ENCODE measurements around the gene PLA2G4D.

Gene PLA2G4D

DNA sequence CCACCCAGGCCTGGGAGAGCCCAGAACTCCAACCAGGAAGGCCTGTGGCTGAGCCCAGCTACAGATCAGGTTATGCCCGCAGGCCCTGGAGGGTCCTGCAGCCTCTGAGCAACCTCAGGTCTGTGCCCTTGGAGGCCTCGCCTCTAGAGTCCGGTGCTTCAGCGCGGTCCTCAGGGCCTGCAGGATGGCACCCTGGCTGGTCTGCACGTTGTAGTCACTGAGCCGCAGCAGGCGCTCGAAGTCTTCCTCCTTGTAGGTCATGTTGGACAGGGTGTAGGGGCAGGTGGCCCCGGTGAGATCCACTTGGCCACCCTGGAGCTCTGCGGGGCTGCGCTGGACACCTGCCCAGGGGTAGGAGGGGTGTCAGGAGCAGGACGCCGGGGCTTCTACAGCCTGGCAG lies 25.8 kb downstream of the PLA2G4D start:
- Histone ChIP-seq H3K9me3 (replicated peaks; ENCODE audit: insufficient read depth, low read length) (no peaks in the 10 kb centered on the region), H3K79me2 (ENCODE audit: low read length) (no peaks in the 10 kb centered on the region), H3K9me2 (replicated peaks; ENCODE audit: insufficient read depth, low read length) (no peaks in the 10 kb centered on the region), H3K4me3 (ENCODE audit: low read length) (no peak overlapping the region), H3K4me2 (ENCODE audit: low read depth, low read length) (no peak overlapping the region), H3K27ac (ENCODE audit: low read length) (no peak overlapping the region), H3K4me1 (ENCODE audit: low read length) (peaks cover 3% of the 10 kb centered on the region; the same call in 1 of the 2 replicates), H3K9ac (ENCODE audit: low read length) (no peak overlapping the region), H4K20me1 (ENCODE audit: insufficient read depth, low read length) (no peaks in the 10 kb centered on the region), H3K36me3 (replicated peaks; ENCODE audit: insufficient read depth, low read length) (no peaks in the 10 kb centered on the region), H3F3A (ENCODE audit: insufficient read depth, low read length) (no peaks in the 10 kb centered on the region), H3K27me3 (replicated peaks; ENCODE audit: insufficient read depth, low read length) (no peaks in the 10 kb centered on the region), H2AFZ (ENCODE audit: low read length) (no peak overlapping the region)
- TF ChIP-seq, protein P1, sequence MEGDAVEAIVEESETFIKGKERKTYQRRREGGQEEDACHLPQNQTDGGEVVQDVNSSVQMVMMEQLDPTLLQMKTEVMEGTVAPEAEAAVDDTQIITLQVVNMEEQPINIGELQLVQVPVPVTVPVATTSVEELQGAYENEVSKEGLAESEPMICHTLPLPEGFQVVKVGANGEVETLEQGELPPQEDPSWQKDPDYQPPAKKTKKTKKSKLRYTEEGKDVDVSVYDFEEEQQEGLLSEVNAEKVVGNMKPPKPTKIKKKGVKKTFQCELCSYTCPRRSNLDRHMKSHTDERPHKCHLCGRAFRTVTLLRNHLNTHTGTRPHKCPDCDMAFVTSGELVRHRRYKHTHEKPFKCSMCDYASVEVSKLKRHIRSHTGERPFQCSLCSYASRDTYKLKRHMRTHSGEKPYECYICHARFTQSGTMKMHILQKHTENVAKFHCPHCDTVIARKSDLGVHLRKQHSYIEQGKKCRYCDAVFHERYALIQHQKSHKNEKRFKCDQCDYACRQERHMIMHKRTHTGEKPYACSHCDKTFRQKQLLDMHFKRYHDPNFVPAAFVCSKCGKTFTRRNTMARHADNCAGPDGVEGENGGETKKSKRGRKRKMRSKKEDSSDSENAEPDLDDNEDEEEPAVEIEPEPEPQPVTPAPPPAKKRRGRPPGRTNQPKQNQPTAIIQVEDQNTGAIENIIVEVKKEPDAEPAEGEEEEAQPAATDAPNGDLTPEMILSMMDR (IDR thresholded peaks at IDR 0.05; ENCODE audit: low read length): no peak
- no peak for DNase-seq

- no peak overlapping the region for H3K27ac ChIP-seq (ENCODE audit: low read length)
- no peaks in the 10 kb centered on the region for H3K9me3 ChIP-seq (replicated peaks; ENCODE audit: insufficient read depth, low read length)
- peak overlapping the region; percentile 41; the same call in 1 of the 2 replicates for H3K4me2 ChIP-seq (ENCODE audit: low read depth, low read length)
- H2AFZ ChIP-seq (ENCODE audit: low read length): peak overlapping the region; percentile 43; the same call in 1 of the 2 replicates
- H3K79me2 ChIP-seq (ENCODE audit: low read length): no peaks in the 10 kb centered on the region
- H4K20me1 ChIP-seq (ENCODE audit: insufficient read depth, low read length): no peaks in the 10 kb centered on the region
- H3K9ac ChIP-seq (ENCODE audit: low read length): no peak overlapping the region
- no peaks in the 10 kb centered on the region for H3F3A ChIP-seq (ENCODE audit: insufficient read depth, low read length)
- no peaks in the 10 kb centered on the region for H3K9me2 ChIP-seq (replicated peaks; ENCODE audit: insufficient read depth, low read length)
- H3K36me3 ChIP-seq (replicated peaks; ENCODE audit: insufficient read depth, low read length): no peaks in the 10 kb centered on the region
- TF ChIP-seq, protein P1 (IDR thresholded peaks at IDR 0.05; ENCODE audit: low read length): no peak
- TF ChIP-seq EZH2 (optimal IDR thresholded peaks at IDR 0.05; ENCODE audit: low read depth, low read length) (no peak), EZH2phosphoT487 (IDR thresholded peaks at IDR 0.05; ENCODE audit: low read length) (no peak)
- no peak for DNase-seq
- peaks cover 3% of the 10 kb centered on the region; the same call in 1 of the 2 replicates for H3K4me1 ChIP-seq (ENCODE audit: low read length)
- no peak overlapping the region for H3K4me3 ChIP-seq (ENCODE audit: low read length)
- H3K27me3 ChIP-seq (replicated peaks; ENCODE audit: insufficient read depth, low read length): no peaks in the 10 kb centered on the region
These were observed 27.5 kb downstream of the PLA2G4D start for GRCh38 chr15:42066764-42067415.

GRCh38 chr15:42065468-42065867 lies 28.9 kb downstream of the PLA2G4D start:
- Histone ChIP-seq H3K79me2 (ENCODE audit: low read length) (no peaks in the 10 kb centered on the region), H3K36me3 (replicated peaks; ENCODE audit: insufficient read depth, low read length) (no peaks in the 10 kb centered on the region), H3K9me3 (replicated peaks; ENCODE audit: insufficient read depth, low read length) (no peaks in the 10 kb centered on the region), H3F3A (ENCODE audit: insufficient read depth, low read length) (no peaks in the 10 kb centered on the region), H3K4me2 (ENCODE audit: low read depth, low read length) (no peak overlapping the region), H2AFZ (ENCODE audit: low read length) (no peak overlapping the region), H3K4me3 (ENCODE audit: low read length) (no peak overlapping the region), H3K27ac (ENCODE audit: low read length) (no peak overlapping the region), H3K9me2 (replicated peaks; ENCODE audit: insufficient read depth, low read length) (no peaks in the 10 kb centered on the region), H4K20me1 (ENCODE audit: insufficient read depth, low read length) (no peaks in the 10 kb centered on the region), H3K27me3 (replicated peaks; ENCODE audit: insufficient read depth, low read length) (no peaks in the 10 kb centered on the region), H3K4me1 (ENCODE audit: low read length) (peaks cover 3% of the 10 kb centered on the region; the same call in 1 of the 2 replicates), H3K9ac (ENCODE audit: low read length) (no peak overlapping the region)
- TF ChIP-seq, protein P1 (IDR thresholded peaks at IDR 0.05; ENCODE audit: low read length): no peak
- no peak for TF ChIP-seq EZH2phosphoT487 (IDR thresholded peaks at IDR 0.05; ENCODE audit: low read length)
- TF ChIP-seq EZH2 (optimal IDR thresholded peaks at IDR 0.05; ENCODE audit: low read depth, low read length): no peak
- DNase-seq: no peak
